SK-N-SH (cell line): Measurements from ENCODE around the gene FAM156B.

Experiments used
- CTCF ChIP-seq: fragments of 200-600 bp; sonication (generic); IDR thresholded peaks from 2 replicates; pipeline ENCODE4 v1.6.1; 2017; ENCODE audit warnings: antibody characterized with exemption, mild to moderate bottlenecking, moderate library complexity
- EP300 ChIP-seq, 2 experiments: IDR thresholded peaks; 2 replicates each; pipeline versions ENCODE4 v1.4.0 to v1.6.1; 2012; ENCODE audit warnings: borderline replicate concordance in 1 of 2, low read depth in 1 of 2, low read length in 1 of 2
- POLR2AphosphoS5 ChIP-seq: IDR thresholded peaks from 2 replicates; pipeline ENCODE4 v1.6.1; 2012; ENCODE audit warnings: low read depth, low read length
- SMC3 ChIP-seq: IDR thresholded peaks from 2 replicates; pipeline ENCODE4 v1.6.1; 2012; ENCODE audit warnings: low read depth, low read length, improper control_type of control experiment

GRCh38 chrX:52874661-52875060 lies 22.5 kb upstream of the FAM156B start:
- TF ChIP-seq EP300 (IDR thresholded peaks at IDR 0.05; ENCODE audit: borderline replicate concordance in 1 of 2, low read depth in 1 of 2, low read length in 1 of 2) (no peak), CTCF (no peak), POLR2AphosphoS5 (no peak), SMC3 (no peak)
